ENCODE measurements around the gene CCDC92. TPM values are rescaled to one million over a fixed set of nuclear protein-coding genes. Genes with fewer than 3 reads are reported as not detected.

CCDC92 gene
- total and polyA plus RNA-seq, 2 of the 8 experiments (the other 6 are each of a cell fraction or from before 2014, with no cell fraction given): 0.43 to 0.51 TPM

- TF ChIP-seq HDAC2 (IDR thresholded peaks at IDR 0.05; ENCODE audit: borderline replicate concordance in 1 of 2, low read depth in 2 of 2, low read length in 2 of 2) (no peak), JUND (IDR thresholded peaks at IDR 0.05; ENCODE audit: low read length) (no peak), CTCF (IDR thresholded peaks at IDR 0.05; ENCODE audit: control extremely low read depth in 1 of 3, insufficient read depth in 1 of 3, low read depth in 1 of 3, low read length in 3 of 3) (no peak), RAD21 (IDR thresholded peaks at IDR 0.05 in 1 of 2, conservative IDR thresholded peaks at IDR 0.05 in 1 of 2; ENCODE audit: low read depth in 2 of 2, low read length in 2 of 2) (no peak), RXRA (IDR thresholded peaks at IDR 0.05; ENCODE audit: insufficient read depth, low read depth, low read length) (no peak)
Measured at GRCh38 chr12:123973552-123974341, 1.1 kb upstream of the CCDC92 start (continued).
